ENCODE measurements around the gene SERTAD3.

The SERTAD3 gene

GRCh38 chr19:40418040-40418439, 26.1 kb downstream of the SERTAD3 start:
- TF ChIP-seq CTCF (IDR thresholded peaks at IDR 0.05): no peak
- Histone ChIP-seq H3K27ac (peak overlapping the region in 1 of 2 donors; percentile 77), H3K4me3 (no peak overlapping the region)
- DNase-seq (ENCODE audit: low spot score): no peak

GRCh38 chr19:40417643-40417981, 26.5 kb downstream of the SERTAD3 start:
- Histone ChIP-seq H3K27ac (peak overlapping the region in 1 of 2 donors; percentile 77), H3K4me3 (no peak overlapping the region)
- TF ChIP-seq CTCF (IDR thresholded peaks at IDR 0.05): no peak
- no peak for DNase-seq (ENCODE audit: low spot score)

- TF ChIP-seq CTCF (IDR thresholded peaks at IDR 0.05): no peak
- DNase-seq (ENCODE audit: low spot score): no peak
- peak overlapping the region; percentile 5 for H3K4me3 ChIP-seq
- peak overlapping the region in 1 of 2 donors; percentile 77 for H3K27ac ChIP-seq
Observed at GRCh38 chr19:40416918-40417642, 27.1 kb downstream of the SERTAD3 start.

- no peak for TF ChIP-seq CTCF (IDR thresholded peaks at IDR 0.05)
- Histone ChIP-seq H3K4me3 (no peak overlapping the region), H3K27ac (no peak overlapping the region)
- DNase-seq (ENCODE audit: low spot score): no peak
Observed at GRCh38 chr19:40415768-40416167, 28.4 kb downstream of the SERTAD3 start.

GRCh38 chr19:40414542-40415535, 29.3 kb downstream of the SERTAD3 start:
- H3K4me3 ChIP-seq: no peak overlapping the region
- no peak for DNase-seq (ENCODE audit: low spot score)
- TF ChIP-seq CTCF (IDR thresholded peaks at IDR 0.05): no peak
- no peak overlapping the region for H3K27ac ChIP-seq

GRCh38 chr19:40413291-40413845, 30.8 kb downstream of the SERTAD3 start, which contains the start of gene PRX:
Gene PRX (minus strand): TSS chr19:40413378. CDS start chr19:40407932, 5,446 bp downstream.
- Histone ChIP-seq H3K4me3 (no peak within 1 kb of the TSS), H3K27ac (peak within 1 kb of the TSS in 1 of 2 donors; percentile 51)
- DNase-seq (ENCODE audit: low spot score): no peak

More at GRCh38 chr19:40413291-40413845, 30.8 kb downstream of the SERTAD3 start, which contains the start of gene PRX:
- no peak for TF ChIP-seq CTCF (IDR thresholded peaks at IDR 0.05)
